Thymus (tissue), 11 donors: Measurements from ENCODE around the gene LPCAT4. TPM values are rescaled to one million over a fixed set of nuclear protein-coding genes. Genes with fewer than 3 reads are reported as not detected.
"Not testable (repeated sequence)": the region's sequence is repeated elsewhere in the genome, so short reads cannot be mapped to it uniquely, and the experiment has no call there.

ENCODE experiments used
- DNase-seq, 9 donors: peaks; one replicate each; pipeline ENCODE4 v3.0.0-alpha.2; 2013; ENCODE audit warnings: low spot score in 9 of 9, low read depth in 6 of 9, missing footprints in 1 of 9
- H3K27ac ChIP-seq, 2 donors: one replicate each; pipeline ENCODE4 v1.5.1; 2013; ENCODE audit warnings: control low read depth in 1 of 2, low read depth in 1 of 2, low read length in 1 of 2, mild to moderate bottlenecking in 1 of 2, moderate library complexity in 1 of 2
- H3K27me3 ChIP-seq, 2 donors: one replicate each; pipeline ENCODE4 v1.5.1; 2013; ENCODE audit warnings: low read length in 1 of 2; ENCODE audit not compliant: control insufficient read depth in 2 of 2, insufficient read depth in 1 of 2
- H3K36me3 ChIP-seq, 2 donors: one replicate each; pipeline ENCODE4 v1.5.1; 2013; ENCODE audit warnings: low read length in 1 of 2, mild to moderate bottlenecking in 1 of 2, moderate library complexity in 1 of 2; ENCODE audit not compliant: control insufficient read depth in 2 of 2, insufficient read depth in 2 of 2
- H3K4me1 ChIP-seq, 2 donors: one replicate each; pipeline ENCODE4 v1.5.1; 2013; ENCODE audit warnings: low read length in 2 of 2; ENCODE audit not compliant: control insufficient read depth in 2 of 2, insufficient read depth in 2 of 2
- H3K4me3 ChIP-seq, 2 donors: one replicate each; pipeline ENCODE4 v1.5.1; 2013; ENCODE audit warnings: low read length in 2 of 2, control low read depth in 1 of 2, mild to moderate bottlenecking in 1 of 2
- H3K9me3 ChIP-seq, 2 donors: one replicate each; pipeline ENCODE4 v1.5.1; 2013; ENCODE audit warnings: low read length in 1 of 2, mild to moderate bottlenecking in 1 of 2; ENCODE audit not compliant: control insufficient read depth in 2 of 2, insufficient read depth in 1 of 2
- WGBS: extraction: QIAGEN DNeasy Blood & Tissue Kit; methylation state at CpG from one replicate; pipeline ENCODE4 v1.1.7; 2013; 5-methylcytosine and 5-hydroxymethylcytosine counted together
- polyA plus RNA-seq: library from polyadenylated mRNA; stranded (reverse); fragments of 200-250 nt; gene quantifications from one replicate; pipeline ENCODE4 v1.2.3, GENCODE V29; 2013
- total RNA-seq: library from RNA; stranded (reverse); fragments of 120-200 nt; gene quantifications from one replicate; pipeline ENCODE4 v1.2.4, GENCODE V29; 2013
- donor health status: healthy.

Gene LPCAT4
- total and polyA plus RNA-seq, 2 donors = 7.1 to 35.5 TPM

DNA sequence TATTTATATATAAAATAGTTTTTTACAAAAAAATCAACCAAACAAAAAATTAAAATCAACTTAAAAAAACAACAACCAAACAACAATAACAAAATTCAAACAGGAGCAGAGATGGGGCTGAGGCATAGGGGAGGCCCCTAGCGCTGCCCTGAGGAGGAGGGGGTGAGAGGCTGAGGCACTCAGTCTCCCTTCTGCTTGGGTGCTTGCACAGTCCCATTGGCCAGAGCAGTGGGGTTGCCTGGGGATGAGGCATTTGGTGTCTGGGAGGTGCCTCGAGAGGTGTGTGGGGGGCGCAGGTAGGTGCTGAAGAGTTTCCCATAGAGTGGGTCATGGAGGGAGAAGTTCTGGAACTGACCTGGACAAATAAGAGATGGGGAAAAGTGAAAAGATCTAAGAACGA is 8.0 kb downstream of the LPCAT4 start:
- peaks cover 36 to 55% of the 10 kb centered on the region in 2 donors for H3K36me3 ChIP-seq
- H3K27me3 ChIP-seq = no peaks in the 10 kb centered on the region
- H3K9me3 ChIP-seq = no peaks in the 10 kb centered on the region
- H3K27ac ChIP-seq = no peak overlapping the region
- DNase-seq = no peak
- 99% methylated on average over 4 of the region's 4 CpGs for WGBS
- no peaks in the 10 kb centered on the region for H3K4me1 ChIP-seq
- H3K4me3 ChIP-seq = no peak overlapping the region

DNA sequence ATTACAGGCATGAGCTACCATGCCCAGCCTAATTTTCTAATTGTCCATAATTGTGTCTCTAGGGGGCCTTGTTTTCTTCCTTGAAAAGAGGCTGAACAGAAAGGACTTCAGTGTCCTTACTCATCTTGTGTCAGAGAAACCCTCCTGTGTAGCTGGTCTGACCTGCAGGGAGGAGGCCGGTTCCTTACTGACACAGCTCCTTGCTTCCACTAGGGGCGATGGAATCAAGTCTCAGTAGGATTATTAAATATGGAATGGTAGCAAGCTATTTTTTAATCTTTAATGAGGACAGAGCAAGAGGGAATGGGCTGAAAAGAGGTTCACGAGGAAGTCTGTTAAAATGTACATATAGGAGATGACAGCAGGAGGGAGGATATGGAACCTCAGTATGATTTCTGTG is 8.6 kb downstream of the LPCAT4 start:
- 97% methylated on average over 3 of the region's 3 CpGs for WGBS
- Histone ChIP-seq H3K36me3 (peaks cover 33 to 57% of the 10 kb centered on the region in 2 donors), H3K4me3 (no peak overlapping the region), H3K4me1 (no peaks in the 10 kb centered on the region), H3K27ac (no peak overlapping the region), H3K9me3 (no peaks in the 10 kb centered on the region), H3K27me3 (no peaks in the 10 kb centered on the region)
- DNase-seq = no peak

DNA sequence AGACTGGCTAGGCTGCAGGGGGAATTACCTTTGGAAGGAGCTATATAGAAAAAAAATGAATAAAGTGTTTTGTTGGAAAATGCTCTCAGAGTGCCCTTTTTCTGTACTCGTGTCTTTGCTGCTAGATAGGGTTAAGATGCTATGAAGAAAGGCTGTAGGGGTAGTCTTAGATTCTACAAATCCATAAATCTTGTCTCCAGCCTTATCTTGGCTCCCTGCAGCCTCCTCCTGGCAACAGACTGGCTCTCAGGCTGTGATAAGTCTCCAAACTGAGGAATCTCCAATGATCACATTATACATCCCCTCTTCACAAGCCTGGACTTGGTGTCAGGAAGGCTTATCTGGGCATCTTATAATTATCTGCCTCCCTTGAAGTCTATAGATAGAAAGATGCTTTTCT is 9.3 kb downstream of the LPCAT4 start:
- Histone ChIP-seq H3K9me3 (no peaks in the 10 kb centered on the region), H3K27me3 (no peaks in the 10 kb centered on the region), H3K36me3 (peaks cover 28 to 57% of the 10 kb centered on the region in 2 donors), H3K27ac (no peak overlapping the region), H3K4me1 (no peaks in the 10 kb centered on the region), H3K4me3 (no peak overlapping the region)
- DNase-seq = no peak
- WGBS = 95% methylated on average over 1 of the region's 1 CpG

DNA sequence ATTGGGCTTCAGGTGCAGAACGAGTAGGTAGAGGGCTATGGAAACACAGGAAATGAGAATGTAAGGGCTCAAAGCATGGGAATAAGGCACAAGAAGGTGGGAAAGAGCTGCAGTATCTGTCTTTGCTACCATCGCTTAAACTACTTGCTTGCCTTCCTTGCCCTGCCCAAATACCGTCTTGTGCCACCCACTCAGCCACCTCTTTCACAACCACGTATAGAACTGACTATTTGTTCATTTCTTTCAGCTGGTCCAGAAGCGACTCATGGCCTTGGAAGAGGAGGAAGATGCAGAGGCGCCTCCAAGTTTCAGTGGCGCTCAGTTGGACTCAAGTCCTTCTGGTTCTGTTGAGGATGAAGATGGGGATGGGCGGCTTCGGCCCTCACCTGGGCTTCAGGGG is 11.8 kb downstream of the LPCAT4 start:
- no peak for DNase-seq
- H3K4me1 ChIP-seq = no peaks in the 10 kb centered on the region
- H3K4me3 ChIP-seq = no peak overlapping the region
- no peaks in the 10 kb centered on the region for H3K9me3 ChIP-seq
- no peak overlapping the region for H3K27ac ChIP-seq
- peaks cover 18 to 47% of the 10 kb centered on the region in 2 donors for H3K36me3 ChIP-seq
- H3K27me3 ChIP-seq = no peaks in the 10 kb centered on the region
- 97% methylated on average over 9 of the region's 9 CpGs for WGBS

DNA sequence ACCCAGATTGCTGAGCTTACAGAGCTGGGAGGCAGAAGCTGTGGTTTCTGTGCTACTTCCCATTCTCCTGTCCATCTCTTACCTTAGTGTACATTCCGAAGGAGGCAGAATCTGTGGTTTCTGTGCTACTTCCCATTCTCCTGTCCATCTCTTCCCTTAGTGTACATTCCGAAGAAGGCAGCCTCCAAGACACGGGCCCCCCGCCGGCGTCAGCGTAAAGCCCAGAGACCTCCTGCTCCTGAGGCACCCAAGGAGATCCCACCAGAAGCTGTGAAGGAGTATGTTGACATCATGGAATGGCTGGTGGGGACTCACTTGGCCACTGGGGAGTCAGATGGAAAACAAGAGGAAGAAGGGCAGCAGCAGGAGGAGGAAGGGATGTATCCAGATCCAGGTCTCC is 12.7 kb downstream of the LPCAT4 start:
- H3K36me3 ChIP-seq = peaks cover 9 to 37% of the 10 kb centered on the region in 2 donors
- H3K9me3 ChIP-seq = no peaks in the 10 kb centered on the region
- no peaks in the 10 kb centered on the region for H3K27me3 ChIP-seq
- no peak for DNase-seq
- H3K27ac ChIP-seq = no peak overlapping the region
- H3K4me1 ChIP-seq = no peaks in the 10 kb centered on the region
- WGBS = 98% methylated on average over 7 of the region's 7 CpGs
- H3K4me3 ChIP-seq = no peak overlapping the region

DNA sequence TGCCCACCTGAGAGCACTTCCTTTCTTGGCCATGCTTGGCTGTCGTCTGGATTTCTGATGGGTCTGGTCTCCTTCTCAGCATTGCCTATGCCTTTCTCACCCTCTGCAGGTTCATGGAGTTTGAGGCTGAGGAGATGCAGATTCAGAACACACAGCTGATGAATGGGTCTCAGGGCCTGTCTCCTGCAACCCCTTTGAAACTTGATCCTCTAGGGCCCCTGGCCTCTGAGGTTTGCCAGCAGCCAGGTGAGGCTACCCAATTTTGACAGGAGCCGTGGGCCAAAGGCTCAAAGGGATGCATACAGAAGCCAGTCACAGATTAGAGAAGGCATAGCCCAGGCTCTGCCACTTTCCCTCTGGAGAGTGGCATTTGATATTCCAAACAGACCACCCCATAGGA is 13.4 kb downstream of the LPCAT4 start:
- H3K27ac ChIP-seq = no peak overlapping the region
- peaks cover 8 to 32% of the 10 kb centered on the region in 2 donors for H3K36me3 ChIP-seq
- H3K9me3 ChIP-seq = no peaks in the 10 kb centered on the region
- H3K27me3 ChIP-seq = no peaks in the 10 kb centered on the region
- DNase-seq = no peak
- H3K4me3 ChIP-seq = no peak overlapping the region
- no peaks in the 10 kb centered on the region for H3K4me1 ChIP-seq
- WGBS = 95% methylated on average over 2 of the region's 2 CpGs

DNA sequence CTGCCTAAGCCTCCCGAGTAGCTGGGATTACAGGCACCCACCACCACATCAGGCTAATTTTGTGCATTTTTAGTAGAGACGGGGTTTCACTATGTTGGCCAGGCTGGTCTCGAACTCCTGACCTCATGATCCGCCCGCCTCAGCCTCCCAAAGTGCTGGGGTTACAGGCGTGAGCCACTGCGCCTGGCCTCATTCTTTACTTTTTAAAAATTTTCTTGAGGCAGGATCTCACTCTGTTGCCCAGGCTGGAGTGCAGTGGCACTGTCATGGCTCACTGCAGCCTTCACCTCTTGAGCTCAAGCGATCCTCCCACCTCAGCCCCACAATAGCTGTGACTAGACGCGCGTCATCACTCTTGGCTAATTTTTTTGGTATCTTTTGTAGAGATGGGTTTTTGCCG is 14.0 kb downstream of the LPCAT4 start:
- not testable (repeated sequence) for H3K9me3 ChIP-seq, H3K27ac ChIP-seq, H3K4me1 ChIP-seq, H3K4me3 ChIP-seq, DNase-seq, H3K27me3 ChIP-seq
- H3K36me3 ChIP-seq = peaks cover 4 to 27% of the 10 kb centered on the region in 2 donors
- 97% methylated on average over 12 of the region's 12 CpGs for WGBS

DNA sequence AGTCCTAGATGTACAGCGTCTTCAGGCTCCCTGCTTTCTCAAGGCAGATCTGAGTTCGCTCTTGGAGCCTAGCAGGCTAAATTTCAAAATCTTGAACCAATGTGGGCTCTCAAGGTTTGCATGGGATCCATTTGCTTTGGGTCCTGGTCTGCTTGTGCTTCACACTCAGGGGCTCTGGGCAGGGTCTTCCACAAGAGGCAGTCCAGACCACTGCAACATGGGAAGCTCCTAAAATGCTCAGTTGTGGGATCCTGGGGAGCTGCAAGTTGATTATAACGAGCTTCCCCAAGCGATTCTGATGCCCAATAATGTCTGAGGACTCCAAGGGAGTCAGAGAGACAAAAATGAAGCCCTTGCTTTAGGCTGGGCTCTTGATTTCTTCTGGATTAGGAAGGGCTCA is 17.2 kb downstream of the LPCAT4 start:
- no peaks in the 10 kb centered on the region for H3K4me1 ChIP-seq
- peaks cover 0 to 6% of the 10 kb centered on the region in 2 donors for H3K36me3 ChIP-seq
- H3K27ac ChIP-seq = no peak overlapping the region
- no peak for DNase-seq
- H3K27me3 ChIP-seq = no peaks in the 10 kb centered on the region
- H3K9me3 ChIP-seq = no peaks in the 10 kb centered on the region
- WGBS = 91% methylated on average over 4 of the region's 4 CpGs
- no peak overlapping the region for H3K4me3 ChIP-seq

DNA sequence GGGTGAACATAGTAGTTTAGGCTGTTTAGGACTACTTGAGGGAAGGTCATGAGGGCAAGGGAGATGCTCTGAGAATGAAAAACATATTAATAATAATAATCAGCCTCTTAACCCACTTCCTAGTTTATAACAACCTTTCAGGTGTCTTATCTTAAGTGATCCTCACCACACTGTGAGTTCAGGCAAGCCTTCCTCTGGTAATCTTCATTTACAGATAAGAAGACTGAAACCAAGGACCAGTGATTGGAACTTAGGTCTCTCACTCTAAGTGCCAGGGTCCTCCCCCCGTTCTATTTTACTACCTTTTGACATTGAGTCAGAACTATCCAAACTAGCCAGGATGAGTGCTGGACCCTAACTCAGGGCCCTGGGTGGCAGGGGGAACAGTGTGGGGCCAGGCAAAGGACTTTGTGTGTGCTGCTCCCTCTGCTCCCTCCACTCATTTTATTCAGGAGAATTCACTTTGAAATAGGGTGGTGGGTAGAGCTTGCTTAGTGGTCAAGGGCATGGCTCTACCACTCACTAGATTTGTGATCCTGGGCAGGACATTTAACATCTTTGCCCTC is 18.2 kb downstream of the LPCAT4 start:
- Histone ChIP-seq H3K27ac (no peak overlapping the region), H3K9me3 (no peaks in the 10 kb centered on the region), H3K4me3 (no peak overlapping the region), H3K4me1 (no peaks in the 10 kb centered on the region), H3K36me3 (peaks cover 0 to 5% of the 10 kb centered on the region in 2 donors), H3K27me3 (no peaks in the 10 kb centered on the region)
- DNase-seq = no peak
- WGBS = 86% methylated on average over 1 of the region's 1 CpG
